WI38 (cell line): ENCODE measurements around the gene CD207.

ENCODE experiments used
- H3K4me3 ChIP-seq: 2 replicates; pipeline ENCODE4 v1.5.1; 2011; ENCODE audit warnings: low read depth, mild to moderate bottlenecking, control low read depth, low read length
- CTCF ChIP-seq: IDR thresholded peaks from 2 replicates; pipeline ENCODE4 v1.5.1; 2012; ENCODE audit warnings: low read depth, mild to moderate bottlenecking, control low read depth, low read length

The CD207 gene

DNA sequence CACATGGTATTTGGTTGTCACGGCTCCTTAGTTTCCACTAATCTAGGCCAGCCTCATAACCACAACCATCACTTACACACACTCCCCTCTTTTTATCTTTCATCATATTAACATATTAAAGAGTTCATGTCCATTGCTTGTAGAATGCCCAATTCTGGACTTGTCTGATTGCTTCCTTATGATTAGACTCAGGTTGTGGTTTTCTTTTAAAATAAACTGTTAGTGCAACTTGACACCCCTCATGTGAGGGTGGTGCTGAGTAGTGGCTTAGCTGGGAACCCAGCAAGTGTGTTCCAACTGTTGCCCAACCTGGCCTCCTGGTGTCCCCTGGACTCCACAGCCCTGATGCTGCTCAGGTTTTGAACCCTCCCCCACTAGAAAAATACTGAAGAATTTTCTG is 20.1 kb upstream of the CD207 start:
- TF ChIP-seq CTCF, result no peak
- no peak overlapping the region for H3K4me3 ChIP-seq

DNA sequence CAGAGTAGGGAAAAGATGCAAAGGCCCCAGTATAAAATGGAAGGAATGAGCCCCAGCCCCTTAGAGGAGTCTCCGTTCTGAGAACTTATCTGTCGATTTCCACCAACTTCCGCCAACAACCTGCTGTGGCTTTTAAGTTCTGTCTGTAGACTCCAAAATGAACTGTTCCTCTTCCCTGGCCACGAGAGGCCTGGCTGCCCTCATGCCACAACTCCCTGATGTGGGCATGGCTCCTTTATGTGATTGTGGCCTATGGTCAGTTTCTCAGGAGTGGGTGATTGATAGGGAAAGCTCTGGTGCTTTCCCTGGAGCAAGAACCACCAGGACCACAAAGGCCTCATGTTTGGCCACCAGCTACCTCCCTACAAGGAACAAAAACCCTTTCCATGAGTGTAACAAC is 18.8 kb upstream of the CD207 start:
- no peak for TF ChIP-seq CTCF
- H3K4me3 ChIP-seq, result no peak overlapping the region

GRCh38 chr2:70852824-70853223 is 17.2 kb upstream of the CD207 start:
- no peak for TF ChIP-seq CTCF
- no peak overlapping the region for H3K4me3 ChIP-seq

DNA sequence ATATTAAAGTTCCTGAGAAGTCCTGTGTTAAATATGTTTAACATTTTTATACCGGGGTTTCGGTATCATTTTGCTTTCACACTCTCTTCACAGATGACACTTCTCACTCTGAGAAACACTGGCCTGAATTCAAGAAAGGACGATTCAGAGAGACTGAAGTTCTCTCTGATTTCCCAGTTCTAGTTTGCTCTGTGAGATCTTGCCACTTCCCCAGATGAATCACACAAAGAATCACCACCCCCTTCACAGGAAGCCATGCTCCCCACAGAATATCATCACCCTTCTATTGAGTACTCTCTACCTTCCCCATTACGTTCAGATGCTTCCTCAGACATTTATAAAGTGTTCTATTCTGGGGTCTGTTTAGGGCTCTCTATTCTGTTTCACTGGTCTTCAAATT is 16.1 kb upstream of the CD207 start:
- no peak for TF ChIP-seq CTCF
- no peak overlapping the region for H3K4me3 ChIP-seq

GRCh38 chr2:70850925-70851324 is 15.3 kb upstream of the CD207 start:
- no peak overlapping the region for H3K4me3 ChIP-seq
- no peak for TF ChIP-seq CTCF

DNA sequence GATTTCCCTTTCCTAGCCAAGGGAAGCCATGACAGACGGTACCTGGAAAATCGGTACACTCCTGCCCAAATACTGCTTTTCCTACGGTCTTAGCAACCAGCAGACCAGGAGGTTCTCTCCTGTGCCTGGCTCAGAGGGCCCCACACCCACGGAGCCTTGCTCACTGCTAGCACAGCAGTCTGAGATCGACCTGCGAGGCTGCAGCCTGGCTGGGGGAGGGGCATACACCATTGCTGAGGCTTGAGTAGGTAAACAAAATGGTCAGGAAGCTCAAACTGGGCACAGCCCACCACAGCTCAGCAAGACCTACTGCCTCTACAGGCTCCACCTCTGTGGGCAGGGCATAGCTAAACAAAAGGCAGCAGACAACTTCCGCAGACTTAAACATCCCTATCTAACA is 6.8 kb upstream of the CD207 start:
- no peak for TF ChIP-seq CTCF
- no peak overlapping the region for H3K4me3 ChIP-seq

GRCh38 chr2:70837980-70838925 is 2.6 kb upstream of the CD207 start:
- no peak for TF ChIP-seq CTCF
- no peak overlapping the region for H3K4me3 ChIP-seq
